Heart left ventricle (tissue), 13 donors: ENCODE data around the gene MBTPS2.

Experiments used
- CTCF ChIP-seq, 12 donors: fragments of 200-600 bp; sonication (generic) in 4 of 12; IDR thresholded peaks; one replicate each; pipeline versions ENCODE4 v1.5.0 to v1.8.0; 2018 to 2022; ENCODE audit warnings: antibody characterized with exemption in 12 of 12, mild to moderate bottlenecking in 5 of 12
- POLR2A ChIP-seq, 2 donors: fragments of 450-650 bp; IDR thresholded peaks; one replicate each; pipeline ENCODE4 v1.6.1; 2017; ENCODE audit warnings: antibody characterized with exemption in 2 of 2, mild to moderate bottlenecking in 2 of 2, moderate library complexity in 2 of 2
- donor health status: ischemic (EF 13 %, LVEDD 7.1; RV severe dilation, severe dysfunction).
- donor health status: DM: no; HTN: yes; CAD: no.
- donor health status: DM: no; HTN: no; CAD: no.
- donor health status: ischemic (EF 25% LVEDD 6.9; RV normal size, moderate dysfunction).
- donor health status: ischemic (EF 25% LVEDD 5.7; RV mildly dilated, moderate dysfunction).
- donor health status: ischemic (EF 35%, LVEDD 5.7; RV mildly dilated, moderate dysfunction).
- donor health status: nonischemic (EF 11% LVEDD 7.7; RV severe dilation, severe dysfunction).
- donor health status: DM: yes; HTN: yes; CAD: no.
- donor health status: PGD.
- donor health status: ischemic (EF 29% LVEDD 5.4; RV normal size, mild dysfunction).
- donor health status: nonischemic (EF 23%, LVEDD 6.1; RV moderate dilation, normal function).

- no peak for TF ChIP-seq POLR2A (IDR thresholded peaks at IDR 0.05)
- TF ChIP-seq CTCF (IDR thresholded peaks at IDR 0.05): no peak
Observed at GRCh38 chrX:21870494-21870893, 31.1 kb downstream of the MBTPS2 start.
